HepG2 (cell line): ENCODE data around the gene ORC3. TPM values are rescaled to one million over a fixed set of nuclear protein-coding genes. Genes with fewer than 3 reads are reported as not detected.

Experiments used
- ATAC-seq: fragments of 200-7000 bp; cut with Tn5 transposase; 3 replicates; pipeline ENCODE4 v1.9.1; 2020; ENCODE audit warnings: mild to moderate bottlenecking, moderate library complexity
- BruUV-seq: library from RNA; stranded (reverse); fragments of 400-500 nt; replicated peaks from 2 replicates; lab custom pipeline; 2021; lab: Mats Ljungman, UMichigan
- CTCF ChIA-PET: fragments of 300-600 bp; formaldehyde crosslinking; extraction: SDS; loops from one replicate; lab custom pipeline; 2021; ENCODE audit warnings: low total read pairs, inconsistent platforms, low intra/inter-chr PET ratio; lab: Yijun Ruan, JAX
- POLR2A ChIA-PET: fragments of 350-600 bp; sonication (Branson Sonifier 250); formaldehyde crosslinking; loops from one replicate; lab custom pipeline; 2020; ENCODE audit warnings: antibody characterized with exemption, inconsistent platforms; lab: Yijun Ruan, JAX
- DNase-seq: peaks from one replicate; pipeline ENCODE4 v3.0.0-alpha.2; 2015; ENCODE audit warnings: low spot score
- FAIRE-seq: peaks from 3 replicates; lab custom pipeline; 2011; peaks lifted over from hg19 to GRCh38; lab: Jason Lieb, UNC
- H2AFZ ChIP-seq: one replicate; pipeline ENCODE4 v1.6.1; 2011; ENCODE audit warnings: low read length, inconsistent platforms
- H3K27ac ChIP-seq: fragments of 300-600 bp; 3 replicates; pipeline ENCODE4 v1.8.0; 2011; ENCODE audit warnings: mixed run types, mild to moderate bottlenecking, mixed read lengths, low read length, inconsistent platforms; ENCODE audit not compliant: insufficient read depth; ENCODE audit errors: extremely low read length
- H3K27me3 ChIP-seq, 2 experiments: fragments of 200-600 bp in 1 of 2; 2 replicates in 1 of 2; 3 replicates in 1 of 2; pipeline versions ENCODE4 v1.6.0 to v1.8.0; 2011; ENCODE audit warnings: low read length in 2 of 2, mild to moderate bottlenecking in 2 of 2, moderate library complexity in 2 of 2, inconsistent platforms in 1 of 2; ENCODE audit not compliant: insufficient read depth in 2 of 2, control insufficient read depth in 1 of 2
- H3K36me3 ChIP-seq, 2 experiments: fragments of 200-600 bp in 1 of 2; replicated peaks in 1 of 2; 2 replicates in 1 of 2; 3 replicates in 1 of 2; pipeline versions ENCODE4 v1.5.1 to v1.8.0; 2011; ENCODE audit warnings: low read length in 2 of 2, inconsistent platforms in 1 of 2; ENCODE audit not compliant: insufficient read depth in 2 of 2, control insufficient read depth in 1 of 2
- H3K4me1 ChIP-seq: 2 replicates; pipeline ENCODE4 v1.5.1; 2012; ENCODE audit warnings: low read length, inconsistent platforms; ENCODE audit not compliant: insufficient read depth
- H3K4me2 ChIP-seq: 2 replicates; pipeline ENCODE4 v1.6.0; 2011; ENCODE audit warnings: low read depth, low read length, inconsistent platforms
- H3K4me3 ChIP-seq, 3 experiments: fragments of 200-600 bp in 1 of 3; sonication (generic), shearing (Covaris generic) in 1 of 3; replicated peaks in 1 of 3; 2 replicates each; pipeline ENCODE4 v1.5.1; 2011 to 2016; ENCODE audit warnings: low read length in 3 of 3, inconsistent platforms in 2 of 3, low read depth in 2 of 3, mild to moderate bottlenecking in 2 of 3, control low read depth in 1 of 3, mixed read lengths in 1 of 3; ENCODE audit not compliant: insufficient read depth in 1 of 3
- H3K79me2 ChIP-seq: one replicate; pipeline ENCODE4 v1.6.1; 2011; ENCODE audit warnings: low read length, inconsistent platforms; ENCODE audit not compliant: insufficient read depth
- H3K9ac ChIP-seq: 2 replicates; pipeline ENCODE4 v1.6.0; 2011; ENCODE audit warnings: mild to moderate bottlenecking, low read depth, low read length, inconsistent platforms; ENCODE audit not compliant: insufficient read depth
- H3K9me3 ChIP-seq: 2 replicates; pipeline ENCODE4 v1.5.1; 2012; ENCODE audit warnings: mild to moderate bottlenecking, low read length
- H4K20me1 ChIP-seq: 2 replicates; pipeline ENCODE4 v1.6.0; 2011; ENCODE audit warnings: inconsistent platforms, mild to moderate bottlenecking, low read length, moderate library complexity; ENCODE audit not compliant: insufficient read depth
- GTF2F1 ChIP-seq: fragments of 150-350 bp; IDR thresholded peaks from 2 replicates; pipeline ENCODE4 v1.6.1; 2014; ENCODE audit warnings: low read length
- HDAC2 ChIP-seq: sonication (generic); formaldehyde crosslinking; IDR thresholded peaks from 2 replicates; pipeline ENCODE4 v1.4.0; 2020; ENCODE audit warnings: missing genetic modification reagents
- HOMEZ ChIP-seq: IDR thresholded peaks from 2 replicates; pipeline ENCODE4 v1.6.1; 2016; ENCODE audit warnings: low read depth
- PCBP2 ChIP-seq: fragments of 200-400 bp; formaldehyde crosslinking; optimal IDR thresholded peaks from 2 replicates; pipeline ENCODE3; 2018; ENCODE audit warnings: low read length, low read depth; ENCODE audit not compliant: poor library complexity, severe bottlenecking
- RXRA ChIP-seq: sonication (generic); formaldehyde crosslinking; IDR thresholded peaks from 2 replicates; pipeline ENCODE4 v1.5.1; 2020; ENCODE audit warnings: missing genetic modification reagents
- SATB2 ChIP-seq: sonication (generic); formaldehyde crosslinking; IDR thresholded peaks from 2 replicates; pipeline ENCODE4 v1.5.0; 2020; ENCODE audit warnings: missing genetic modification reagents
- SNRNP70 ChIP-seq: fragments of 200-400 bp; formaldehyde crosslinking; IDR thresholded peaks from 2 replicates; pipeline ENCODE4 v1.6.1; 2017; ENCODE audit warnings: mild to moderate bottlenecking, low read depth, low read length, moderate library complexity
- SRSF1 ChIP-seq: fragments of 200-400 bp; formaldehyde crosslinking; optimal IDR thresholded peaks from 2 replicates; pipeline ENCODE3; 2017; ENCODE audit warnings: mild to moderate bottlenecking, low read depth, low read length, moderate library complexity
- ZFP1 ChIP-seq: IDR thresholded peaks from 2 replicates; pipeline ENCODE4 v1.6.1; 2016
- ZFP36 ChIP-seq: fragments of 150-350 bp; IDR thresholded peaks from 2 replicates; pipeline ENCODE4 v1.6.1; 2018; ENCODE audit warnings: borderline replicate concordance, low read length, low read depth; ENCODE audit not compliant: partially characterized antibody
- ZNF225 ChIP-seq: sonication (generic); formaldehyde crosslinking; IDR thresholded peaks from 2 replicates; pipeline ENCODE4 v1.4.0; 2020; ENCODE audit warnings: mild to moderate bottlenecking, missing genetic modification reagents
- ZNF737 ChIP-seq: sonication (generic); formaldehyde crosslinking; IDR thresholded peaks from 2 replicates; pipeline ENCODE4 v1.5.0; 2020; ENCODE audit warnings: missing genetic modification reagents, mild to moderate bottlenecking, borderline replicate concordance
- WGBS: methylation state at CpG from one replicate; pipeline ENCODE4 v1.1.6; 2017; ENCODE audit warnings: low lambda C conversion rate; 5-methylcytosine and 5-hydroxymethylcytosine counted together
- in situ Hi-C: cut with HindIII; loops from 2 replicates; pipeline ENCODE4 v1.10.0; 2017; ENCODE audit warnings: low pct_unique_long_range_greater_than_20kb; ENCODE audit not compliant: extremely low pct_ligation_motif_present
- intact Hi-C: fragments of 100-400 bp; cut with micrococcal nuclease; formaldehyde crosslinking; loops from one replicate; pipeline ENCODE4 v1.10.0; 2022; ENCODE audit not compliant: unreplicated experiment
- polyA plus RNA-seq, 8 experiments: library from polyadenylated mRNA; depleted of rRNA in 3 of 8; stranded (reverse) in 7 of 8; unstranded in 1 of 8; fragments of >200 nt; fragmentation: Illumina TruSeq in 4 of 8; extraction: Trizol in 4 of 8; gene quantifications; 2 replicates each; pipeline versions ENCODE4 v1.2.1 to v1.2.3, GENCODE V29; 2011 to 2016; ENCODE audit warnings: low read depth in 4 of 8, missing spikeins in 1 of 8, mixed read lengths in 1 of 8; ENCODE audit not compliant: insufficient read depth in 1 of 8
- total RNA-seq, 5 experiments: library from RNA; depleted of rRNA; stranded (reverse); fragments of >200 nt; fragmentation: Illumina TruSeq; extraction: Trizol; gene quantifications; 2 replicates each; pipeline ENCODE4 v1.2.3, GENCODE V29; 2016; ENCODE audit warnings: low read depth in 1 of 5
- TF ChIP-seq, protein P1 (sequence below): IDR thresholded peaks from 2 replicates; pipeline ENCODE4 v1.6.1; 2016

Gene ORC3
- total and polyA plus RNA-seq, 2 of the 13 experiments (the other 11 are each of a cell fraction or from before 2014, with no cell fraction given), result 21.8 to 43.5 TPM

GRCh38 chr6:87636315-87636714 lies 46.4 kb downstream of the ORC3 start (continued):
- no peak for TF ChIP-seq HOMEZ (CRISPR knock-in tag)
- TF ChIP-seq, all 625 proteins: peak for 0

DNA sequence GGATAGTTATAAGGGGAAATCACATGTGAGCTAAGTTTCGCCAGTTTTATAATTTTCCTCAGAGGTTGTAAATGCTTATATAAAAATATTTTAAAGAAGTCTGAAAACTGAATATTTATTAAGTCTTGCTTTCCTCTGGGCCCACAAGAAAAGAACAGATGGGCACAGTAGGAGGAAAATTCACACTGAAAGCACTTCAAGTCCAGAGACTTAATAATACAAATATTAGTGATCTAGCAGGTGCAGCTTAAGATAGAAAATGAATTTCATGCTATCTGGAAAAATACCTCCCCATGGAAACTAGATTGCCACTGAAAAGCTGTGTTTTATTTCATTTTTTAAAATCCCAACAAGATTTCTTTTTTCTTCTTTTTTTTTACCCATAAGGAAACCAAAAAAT lies 47.2 kb downstream of the ORC3 start:
- Histone ChIP-seq H3K27ac (no peak overlapping the region), H2AFZ (no peak overlapping the region), H4K20me1 (no peaks in the 10 kb centered on the region), H3K4me2 (no peak overlapping the region), H3K79me2 (no peaks in the 10 kb centered on the region), H3K4me3 (no peak overlapping the region), H3K36me3 (peaks cover 0 to 29% of the 10 kb centered on the region in 2 experiments; a peak in 4 of 5 replicates), H3K9ac (no peak overlapping the region), H3K4me1 (no peaks in the 10 kb centered on the region), H3K27me3 (no peaks in the 10 kb centered on the region), H3K9me3 (no peaks in the 10 kb centered on the region)
- DNase-seq, result no peak
- no peak for ATAC-seq
- TF ChIP-seq ZNF737 (CRISPR knock-in tag) (no peak), RXRA (no peak), ZFP36 (no peak), ZFP1 (CRISPR knock-in tag) (no peak), GTF2F1 (no peak), SNRNP70 (no peak), HDAC2 (CRISPR knock-in tag) (no peak), SATB2 (CRISPR knock-in tag) (no peak), SRSF1 (no peak), ZNF225 (CRISPR knock-in tag) (no peak), PCBP2 (no peak)
- TF ChIP-seq, protein P1, sequence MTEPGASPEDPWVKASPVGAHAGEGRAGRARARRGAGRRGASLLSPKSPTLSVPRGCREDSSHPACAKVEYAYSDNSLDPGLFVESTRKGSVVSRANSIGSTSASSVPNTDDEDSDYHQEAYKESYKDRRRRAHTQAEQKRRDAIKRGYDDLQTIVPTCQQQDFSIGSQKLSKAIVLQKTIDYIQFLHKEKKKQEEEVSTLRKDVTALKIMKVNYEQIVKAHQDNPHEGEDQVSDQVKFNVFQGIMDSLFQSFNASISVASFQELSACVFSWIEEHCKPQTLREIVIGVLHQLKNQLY (CRISPR knock-in tag), result no peak
- 96% methylated on average over 1 of the region's 1 CpG for WGBS
- in situ Hi-C loops, result no loop called here
- no TSS peak for BruUV-seq
- ChIA-PET CTCF (no interaction called here), POLR2A (no interaction called here)
- no peak for FAIRE-seq
- intact Hi-C loops, result no loop called here
